GM10266 (cell line): ENCODE results near the gene INSR.

Experiments
- DNase-seq: peaks from one replicate; pipeline ENCODE4 v3.0.0; 2012; ENCODE audit errors: extremely low spot score
- TF ChIP-seq, protein P1 (sequence below): IDR thresholded peaks from 2 replicates; pipeline ENCODE4 v1.5.1; 2012; ENCODE audit warnings: mild to moderate bottlenecking, low read depth; ENCODE audit not compliant: control insufficient read depth, insufficient read depth; ENCODE audit errors: missing control alignments

INSR gene

DNA sequence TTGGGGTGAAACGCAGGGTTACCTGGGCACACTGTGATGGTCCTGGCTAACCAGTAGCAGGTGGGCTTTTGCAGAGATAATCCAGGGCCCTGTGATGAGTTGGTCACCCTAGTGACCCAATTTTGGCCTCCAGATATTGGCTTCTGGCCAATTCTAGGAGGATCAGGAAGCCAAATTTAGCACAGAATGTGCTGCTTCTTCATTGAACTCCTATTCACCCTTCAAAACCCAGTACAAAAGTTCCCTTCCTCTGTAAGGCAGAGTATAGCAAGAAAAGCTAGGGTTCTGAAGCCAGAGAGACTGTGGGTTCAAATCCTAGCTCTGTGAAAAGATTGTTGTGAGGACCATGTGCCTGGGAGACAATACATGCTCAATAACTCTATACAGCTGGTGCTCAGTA is 70.8 kb downstream of the INSR start:
- DNase-seq, result no peak
- TF ChIP-seq, protein P1, sequence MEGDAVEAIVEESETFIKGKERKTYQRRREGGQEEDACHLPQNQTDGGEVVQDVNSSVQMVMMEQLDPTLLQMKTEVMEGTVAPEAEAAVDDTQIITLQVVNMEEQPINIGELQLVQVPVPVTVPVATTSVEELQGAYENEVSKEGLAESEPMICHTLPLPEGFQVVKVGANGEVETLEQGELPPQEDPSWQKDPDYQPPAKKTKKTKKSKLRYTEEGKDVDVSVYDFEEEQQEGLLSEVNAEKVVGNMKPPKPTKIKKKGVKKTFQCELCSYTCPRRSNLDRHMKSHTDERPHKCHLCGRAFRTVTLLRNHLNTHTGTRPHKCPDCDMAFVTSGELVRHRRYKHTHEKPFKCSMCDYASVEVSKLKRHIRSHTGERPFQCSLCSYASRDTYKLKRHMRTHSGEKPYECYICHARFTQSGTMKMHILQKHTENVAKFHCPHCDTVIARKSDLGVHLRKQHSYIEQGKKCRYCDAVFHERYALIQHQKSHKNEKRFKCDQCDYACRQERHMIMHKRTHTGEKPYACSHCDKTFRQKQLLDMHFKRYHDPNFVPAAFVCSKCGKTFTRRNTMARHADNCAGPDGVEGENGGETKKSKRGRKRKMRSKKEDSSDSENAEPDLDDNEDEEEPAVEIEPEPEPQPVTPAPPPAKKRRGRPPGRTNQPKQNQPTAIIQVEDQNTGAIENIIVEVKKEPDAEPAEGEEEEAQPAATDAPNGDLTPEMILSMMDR, result no peak

DNA sequence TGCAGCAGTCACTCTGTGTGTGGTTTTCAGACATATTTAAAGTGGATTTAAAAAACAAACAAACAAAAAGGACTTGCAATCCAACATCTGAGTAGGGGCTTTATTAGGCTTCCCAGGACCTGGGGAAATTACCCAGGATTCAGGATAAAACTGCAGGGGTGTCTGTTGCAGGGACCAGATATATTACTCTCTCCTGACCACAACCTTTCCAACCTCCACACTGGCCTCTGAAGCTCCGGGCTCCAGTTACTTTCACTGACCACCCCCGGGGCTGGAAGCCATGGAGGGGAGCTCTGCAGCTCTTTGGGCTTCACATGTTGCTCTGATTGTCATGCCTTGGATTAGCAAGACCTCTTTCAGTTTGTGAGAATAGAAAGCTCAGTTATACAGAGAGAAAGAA is 75.2 kb downstream of the INSR start:
- TF ChIP-seq, protein P1, result no peak
- no peak for DNase-seq

DNA sequence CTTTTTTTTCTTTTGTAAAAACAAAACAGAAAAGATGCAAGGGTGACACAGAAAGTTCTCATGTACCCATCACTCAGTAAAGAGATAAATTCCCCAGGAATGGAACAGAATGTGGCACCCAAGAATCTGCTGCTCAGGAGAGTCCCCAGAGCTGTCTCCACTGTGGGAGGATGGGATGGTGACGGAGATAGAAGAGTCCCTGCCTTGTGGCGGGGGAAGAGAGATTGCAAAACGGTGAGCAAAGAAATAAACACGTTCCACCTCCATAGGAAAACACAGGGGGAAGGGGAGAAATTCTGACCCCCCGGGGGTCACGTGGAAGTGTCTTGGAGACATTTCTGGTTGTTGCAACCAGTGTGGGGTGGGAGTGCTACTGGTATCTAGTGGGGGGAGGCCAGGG is 76.4 kb downstream of the INSR start:
- TF ChIP-seq, protein P1, result no peak
- no peak for DNase-seq

DNA sequence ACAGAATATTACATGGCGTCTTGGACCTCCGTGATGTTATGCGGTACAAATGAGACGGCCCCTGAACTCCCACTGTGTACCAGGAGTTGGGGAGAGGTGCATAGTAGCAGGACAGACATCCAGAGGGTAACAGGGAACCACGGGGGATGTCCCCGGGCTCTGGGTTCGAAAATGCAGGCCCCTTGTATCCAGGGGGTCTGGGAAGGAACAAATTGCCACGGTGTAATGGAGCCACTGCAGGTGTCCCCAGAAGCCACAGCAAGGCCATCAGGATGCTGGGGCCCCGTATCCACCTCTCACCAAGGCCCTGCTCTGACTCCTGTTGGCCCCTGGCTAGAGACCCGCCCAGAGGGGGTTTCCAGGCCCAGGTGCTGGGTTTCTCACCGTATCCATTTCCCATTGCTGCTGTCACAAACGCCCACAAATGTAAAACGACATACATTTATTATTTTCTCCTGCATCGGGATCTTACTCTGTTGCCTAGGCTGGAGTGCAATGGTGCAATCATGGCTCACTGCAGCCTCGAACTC is 77.8 kb downstream of the INSR start:
- peak; percentile 65 for DNase-seq

DNA sequence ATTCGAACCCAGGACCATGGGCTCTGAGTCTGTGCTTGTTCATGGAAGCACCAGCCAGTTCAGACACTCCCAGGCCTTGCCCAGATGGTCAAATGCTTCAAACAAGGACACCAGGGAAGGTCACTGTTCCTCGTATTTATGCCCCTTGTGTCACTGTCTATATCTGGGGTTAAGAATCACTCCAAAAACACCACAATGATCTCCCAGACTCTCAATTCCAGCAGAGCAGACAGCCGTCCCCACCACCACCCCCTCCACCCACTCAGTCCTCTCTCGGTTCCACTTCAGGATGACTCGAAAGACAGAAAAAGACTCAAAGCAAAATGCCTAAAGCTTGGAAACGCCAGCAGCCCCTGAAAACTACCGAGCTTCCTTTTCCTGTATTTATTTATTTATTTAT is 79.0 kb downstream of the INSR start:
- TF ChIP-seq, protein P1, result no peak
- DNase-seq, result no peak

More for the DNA sequence above, 77.8 kb downstream of the INSR start:
- TF ChIP-seq, protein P1, result no peak

DNA sequence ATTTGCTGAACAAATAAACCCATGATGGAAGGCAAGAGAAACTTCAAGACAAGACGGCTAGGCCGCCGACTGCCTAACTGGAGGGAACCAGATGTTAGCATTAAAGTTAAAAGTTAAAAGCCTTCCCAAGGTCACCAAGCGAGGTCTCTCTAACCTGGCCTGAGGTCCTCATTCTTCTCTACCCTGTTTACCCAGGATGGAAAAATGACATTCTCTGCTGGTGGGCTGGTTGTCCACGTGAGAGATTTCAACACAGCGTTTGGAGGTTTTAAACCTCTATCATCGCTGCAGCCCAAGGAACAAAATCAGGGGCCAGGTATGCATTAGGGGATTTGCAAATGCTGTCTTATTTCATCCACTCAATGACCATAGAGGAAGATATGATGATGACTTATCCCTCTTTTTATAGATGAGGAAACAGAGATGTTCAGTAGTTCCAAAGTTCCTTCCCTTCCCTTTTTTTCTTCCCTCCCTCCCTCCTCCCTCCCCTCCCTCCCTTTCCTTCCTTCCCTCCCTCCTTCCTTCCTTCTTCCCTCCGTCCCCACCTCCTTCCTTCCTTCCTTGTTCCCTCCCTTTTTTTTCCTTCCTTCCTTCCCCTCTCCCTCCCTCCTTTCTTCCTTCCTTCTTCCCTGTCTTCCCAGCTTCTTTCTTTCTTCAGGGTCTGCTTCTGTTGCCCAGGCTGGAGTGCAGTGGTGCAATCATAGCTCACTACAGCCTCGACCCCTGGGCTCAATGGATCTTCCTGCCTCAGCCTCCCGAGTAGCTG is 79.7 kb downstream of the INSR start:
- DNase-seq, result no peak
- TF ChIP-seq, protein P1, result no peak

DNA sequence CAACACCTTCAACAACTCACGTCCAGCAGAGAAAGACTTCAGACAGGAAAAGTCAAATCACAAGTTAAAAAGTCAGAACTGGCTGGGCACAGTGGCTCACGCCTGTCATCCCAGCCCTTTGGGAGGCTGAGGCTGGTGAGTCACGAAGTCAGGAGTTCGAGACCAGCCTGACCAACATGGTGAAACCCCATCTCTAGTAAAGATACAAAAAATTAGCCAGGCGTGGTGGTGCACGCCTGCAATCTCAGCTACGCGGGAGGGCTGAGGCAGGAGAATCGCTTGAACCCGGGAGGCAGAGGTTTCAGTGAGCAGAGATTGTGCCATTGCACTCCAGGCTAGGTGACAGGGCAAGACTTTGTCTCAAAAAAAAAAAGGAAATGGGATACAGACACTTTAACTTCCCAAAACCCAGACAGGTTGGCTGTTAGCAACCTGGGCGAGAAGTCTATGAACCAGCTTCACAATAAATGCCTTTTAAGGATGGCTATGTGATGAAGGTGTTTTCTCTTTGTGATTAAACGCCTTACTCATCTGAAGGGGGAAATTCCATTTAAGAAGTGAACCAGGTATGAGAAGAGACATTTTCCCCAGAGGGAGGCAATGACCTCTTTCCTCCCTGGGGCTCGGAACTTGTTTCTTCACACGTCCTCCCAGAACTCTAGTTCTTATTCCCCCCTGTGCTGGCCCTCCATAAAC is 80.4 kb downstream of the INSR start:
- TF ChIP-seq, protein P1, result no peak

More for the DNA sequence above, 80.4 kb downstream of the INSR start:
- no peak for DNase-seq
